Vagina (tissue), 2 donors: ENCODE results near the gene C10orf62. TPM values are rescaled to one million over a fixed set of nuclear protein-coding genes. Genes with fewer than 3 reads are reported as not detected.

Source experiments
- DNase-seq, 2 donors: peaks; one replicate each; pipeline ENCODE4 v3.0.0-alpha.2; 2017; ENCODE audit errors: extremely low spot score in 2 of 2
- H3K27ac ChIP-seq: fragments of 200-600 bp; sonication (generic); one replicate; pipeline ENCODE4 v1.5.1; 2019
- H3K27me3 ChIP-seq: fragments of 200-600 bp; sonication (generic); one replicate; pipeline ENCODE4 v1.5.1; 2019
- H3K36me3 ChIP-seq, 2 donors: fragments of 200-600 bp; sonication (generic); one replicate each; pipeline ENCODE4 v1.5.1; 2017 to 2019
- H3K4me1 ChIP-seq: fragments of 200-600 bp; sonication (generic); one replicate; pipeline ENCODE4 v1.5.1; 2019
- H3K4me3 ChIP-seq, 2 donors: fragments of 200-600 bp; sonication (generic); 1 replicate in 1 of 2; 2 replicates in 1 of 2; pipeline ENCODE4 v1.5.1; 2016 to 2019
- H3K9me3 ChIP-seq: fragments of 200-600 bp; sonication (generic); one replicate; pipeline ENCODE4 v1.5.1; 2019
- CTCF ChIP-seq, 3 experiments: fragments of 450-650 bp in 2 of 3; fragments of 200-600 bp in 1 of 3; sonication (generic) in 1 of 3; IDR thresholded peaks; one replicate each; pipeline ENCODE4 v1.5.1; 2017 to 2019; ENCODE audit warnings: antibody characterized with exemption in 3 of 3, mild to moderate bottlenecking in 2 of 3, moderate library complexity in 2 of 3
- POLR2A ChIP-seq, 2 donors: fragments of 450-650 bp; IDR thresholded peaks; one replicate each; pipeline ENCODE4 v1.6.1; 2017; ENCODE audit warnings: antibody characterized with exemption in 2 of 2, mild to moderate bottlenecking in 2 of 2, moderate library complexity in 2 of 2
- POLR2AphosphoS5 ChIP-seq, 2 donors: sonication (generic); formaldehyde crosslinking; IDR thresholded peaks; one replicate each; pipeline ENCODE4 v1.9.0; 2017; ENCODE audit warnings: antibody characterized with exemption in 2 of 2, mild to moderate bottlenecking in 2 of 2, low read depth in 1 of 2; ENCODE audit not compliant: insufficient read depth in 1 of 2
- intact Hi-C: fragments of 100-400 bp; cut with DNase I; formaldehyde crosslinking; loops from one replicate; pipeline ENCODE4 v1.15.1; 2023
- total RNA-seq: library from RNA; depleted of rRNA; stranded (reverse); fragments of >200 nt; gene quantifications from one replicate; pipeline ENCODE4 v1.2.3, GENCODE V29; 2016

C10orf62 gene
- total RNA-seq, 1 donor from 2014 or later, result not detected

DNA sequence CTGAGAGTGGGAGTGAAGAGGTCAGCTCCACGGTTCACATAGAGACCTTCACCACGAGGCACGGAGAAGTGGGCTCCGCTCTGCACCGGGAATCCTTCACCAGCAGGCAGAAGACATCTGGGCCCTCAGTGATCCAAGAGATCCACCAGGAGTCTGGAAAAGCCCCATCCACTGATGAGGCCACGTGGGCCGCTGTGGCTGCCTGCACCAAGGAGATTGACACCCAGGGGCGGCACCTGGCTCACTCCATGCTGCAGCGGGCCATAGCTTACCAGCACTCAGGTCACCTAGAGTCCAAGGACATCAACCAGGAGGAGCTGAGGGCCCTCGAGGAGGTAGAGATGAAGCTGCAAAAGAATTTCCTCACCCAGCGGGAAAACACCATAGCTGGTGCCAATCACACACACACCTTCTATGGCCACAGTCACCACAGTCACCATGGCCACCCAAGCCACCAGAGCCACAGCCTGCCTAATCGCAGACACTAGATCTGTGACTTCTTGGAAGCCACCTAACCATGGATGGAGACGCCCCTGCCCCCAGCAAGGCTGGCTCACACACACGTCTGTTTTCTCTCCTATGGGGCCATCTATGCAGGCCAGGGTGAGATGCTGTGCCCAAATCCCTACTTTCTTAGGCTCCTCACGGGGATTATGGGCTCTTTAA is 694 bp downstream of the C10orf62 start:
- no peak for DNase-seq
- Histone ChIP-seq H3K4me1 (peaks cover 2% of the 10 kb centered on the region), H3K27me3 (no peaks in the 10 kb centered on the region), H3K27ac (no peak overlapping the region), H3K9me3 (no peaks in the 10 kb centered on the region), H3K4me3 (no peak overlapping the region), H3K36me3 (no peaks in the 10 kb centered on the region)
- TF ChIP-seq POLR2AphosphoS5 (IDR thresholded peaks at IDR 0.05; ENCODE audit: insufficient read depth in 1 of 2, low read depth in 1 of 2), result no peak
- TF ChIP-seq CTCF (IDR thresholded peaks at IDR 0.05), result no peak
- no peak for TF ChIP-seq POLR2A (IDR thresholded peaks at IDR 0.05)
- intact Hi-C loops, result no loop called here

DNA sequence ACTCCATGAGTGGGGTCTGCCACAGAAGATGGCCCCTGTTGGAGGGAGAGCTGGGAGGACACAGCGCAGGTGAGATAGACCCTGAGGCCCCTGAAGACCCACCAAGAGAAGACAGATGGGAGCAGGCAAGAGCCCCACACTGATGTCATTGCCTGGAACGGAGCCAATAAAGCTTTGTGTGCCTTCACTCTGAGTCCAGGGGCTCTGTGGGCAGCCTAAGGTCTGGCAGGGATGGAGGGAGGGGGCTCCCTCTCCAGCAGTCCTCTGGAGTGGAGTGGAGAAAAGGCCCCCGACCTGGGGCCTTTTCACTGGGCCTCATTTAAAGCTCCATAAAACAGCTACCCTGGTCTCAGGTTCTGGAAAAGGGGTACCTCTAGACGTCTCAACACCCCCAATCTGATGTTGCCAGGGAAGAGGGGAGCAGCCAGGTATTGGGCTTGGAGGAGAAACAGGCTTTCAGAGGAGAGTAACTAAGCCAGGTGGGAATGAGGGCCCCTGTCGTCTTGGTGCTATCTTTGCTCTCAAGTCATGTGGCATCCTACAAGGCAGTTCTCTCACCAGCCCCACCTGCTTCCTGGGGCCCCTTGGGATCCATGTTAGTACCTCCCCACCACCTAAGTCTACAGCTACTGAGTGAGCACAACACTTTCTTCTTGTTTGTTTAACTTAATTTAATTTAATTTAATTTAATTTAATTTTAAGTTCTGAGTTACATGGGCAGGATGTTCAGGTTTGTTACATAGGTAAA is 1.4 kb downstream of the C10orf62 start:
- Histone ChIP-seq H3K4me3 (no peak overlapping the region), H3K4me1 (peaks cover under 1% of the 10 kb centered on the region), H3K27me3 (no peaks in the 10 kb centered on the region), H3K36me3 (no peaks in the 10 kb centered on the region), H3K9me3 (no peaks in the 10 kb centered on the region), H3K27ac (no peak overlapping the region)
- no peak for TF ChIP-seq POLR2AphosphoS5 (IDR thresholded peaks at IDR 0.05; ENCODE audit: insufficient read depth in 1 of 2, low read depth in 1 of 2)
- TF ChIP-seq CTCF (IDR thresholded peaks at IDR 0.05), result no peak
- no peak for TF ChIP-seq POLR2A (IDR thresholded peaks at IDR 0.05)
- intact Hi-C loops, result no loop called here
- no peak for DNase-seq

DNA sequence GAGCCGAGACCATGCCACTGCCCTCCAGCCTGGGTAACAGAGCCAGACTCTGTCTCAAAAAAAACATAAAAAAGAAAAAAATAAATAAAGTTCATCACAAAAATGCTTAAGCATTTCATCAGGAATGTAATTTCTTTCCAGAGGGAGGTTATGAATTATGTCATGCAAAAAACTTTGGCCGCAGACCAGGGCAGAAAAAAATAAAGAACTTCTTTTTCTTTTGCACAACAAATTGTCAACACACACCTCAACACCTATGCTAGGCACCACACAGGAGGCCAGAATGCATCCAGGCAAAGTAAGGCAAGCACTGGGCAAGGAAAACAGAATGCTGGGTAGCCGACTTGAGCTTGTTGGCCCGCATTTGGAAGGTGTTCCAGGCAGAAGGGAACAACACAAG is 3.9 kb downstream of the C10orf62 start:
- DNase-seq, result no peak
- H3K36me3 ChIP-seq, result no peaks in the 10 kb centered on the region
- intact Hi-C loops, result no loop called here
- no peak for TF ChIP-seq POLR2AphosphoS5 (IDR thresholded peaks at IDR 0.05; ENCODE audit: insufficient read depth in 1 of 2, low read depth in 1 of 2)
- no peak for TF ChIP-seq POLR2A (IDR thresholded peaks at IDR 0.05)
- H3K9me3 ChIP-seq, result no peaks in the 10 kb centered on the region
- no peaks in the 10 kb centered on the region for H3K27me3 ChIP-seq
- peaks cover 8% of the 10 kb centered on the region for H3K4me1 ChIP-seq
- H3K27ac ChIP-seq, result no peak overlapping the region
- no peak overlapping the region for H3K4me3 ChIP-seq

DNA sequence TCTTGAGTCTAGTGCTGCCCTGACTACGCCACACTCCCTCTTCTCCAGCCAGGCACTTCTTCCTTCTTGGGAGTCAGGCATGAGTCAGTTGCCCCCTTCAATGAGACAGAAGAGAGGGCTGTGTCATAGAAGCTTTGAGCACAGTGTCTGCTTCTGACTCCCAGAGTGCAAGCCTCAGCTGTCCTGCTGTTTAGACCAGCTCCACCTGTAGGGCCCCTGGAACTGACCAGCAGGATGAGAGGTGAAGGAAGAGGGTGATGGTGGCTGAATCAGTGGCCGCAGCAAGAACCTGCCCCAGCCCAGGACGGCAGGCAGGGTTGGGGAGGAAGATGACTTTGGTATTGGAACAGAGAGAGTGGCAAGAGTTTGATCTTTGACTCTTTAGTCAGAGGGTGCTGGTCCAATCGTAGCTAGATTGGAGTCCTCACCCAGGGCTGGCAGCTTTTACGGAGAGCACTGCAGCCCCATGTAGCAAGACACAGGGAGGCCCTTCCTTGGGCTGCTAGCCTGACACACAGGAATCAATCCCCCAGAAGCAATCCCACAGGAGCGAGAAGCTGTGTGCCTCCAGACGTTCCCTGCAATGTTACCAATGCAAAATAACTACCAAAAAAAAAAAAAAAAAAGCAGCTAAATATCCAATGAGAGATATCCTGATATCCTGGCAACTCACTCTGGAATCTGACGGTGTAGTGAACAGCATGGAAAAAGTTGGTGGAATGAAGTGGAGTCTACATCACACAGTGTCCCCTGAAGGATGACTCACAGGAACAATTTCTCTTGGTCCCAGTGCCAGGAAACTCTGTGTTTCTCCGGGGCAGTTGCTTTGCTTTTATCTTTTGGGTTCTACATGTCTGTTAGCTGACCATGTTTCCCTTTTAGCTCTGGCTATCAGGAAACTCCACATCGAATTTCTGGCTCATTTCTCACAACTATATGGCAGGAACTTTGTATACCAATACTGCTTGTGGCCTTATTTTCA is 6.9 kb downstream of the C10orf62 start:
- Histone ChIP-seq H3K9me3 (no peaks in the 10 kb centered on the region), H3K4me1 (peaks cover 8% of the 10 kb centered on the region), H3K27me3 (no peaks in the 10 kb centered on the region), H3K4me3 (no peak overlapping the region), H3K36me3 (no peaks in the 10 kb centered on the region), H3K27ac (peak overlapping the region; percentile 78)
- DNase-seq, result peak in 1 of 2 donors; percentile 94
- TF ChIP-seq POLR2AphosphoS5 (IDR thresholded peaks at IDR 0.05; ENCODE audit: insufficient read depth in 1 of 2, low read depth in 1 of 2), result peak; percentile 48 to 92
- TF ChIP-seq CTCF (IDR thresholded peaks at IDR 0.05), result no peak
- intact Hi-C loops, result no loop called here

- Histone ChIP-seq H3K27ac (no peak overlapping the region), H3K36me3 (no peaks in the 10 kb centered on the region), H3K9me3 (no peaks in the 10 kb centered on the region), H3K4me1 (peaks cover 8% of the 10 kb centered on the region), H3K27me3 (no peaks in the 10 kb centered on the region), H3K4me3 (no peak overlapping the region)
- no peak for DNase-seq
- TF ChIP-seq CTCF (IDR thresholded peaks at IDR 0.05) (no peak), POLR2AphosphoS5 (IDR thresholded peaks at IDR 0.05; ENCODE audit: insufficient read depth in 1 of 2, low read depth in 1 of 2) (no peak), POLR2A (IDR thresholded peaks at IDR 0.05) (no peak)
- intact Hi-C loops, result no loop called here
Observed at GRCh38 chr10:97597778-97598177, 8.3 kb downstream of the C10orf62 start.
